Left lung (tissue), 10 donors: Measurements from ENCODE around the gene MOV10L1. TPM values are rescaled to one million over a fixed set of nuclear protein-coding genes. Genes with fewer than 3 reads are reported as not detected.
"Not testable (repeated sequence)": the region's sequence is repeated elsewhere in the genome, so short reads cannot be mapped to it uniquely, and the experiment has no call there.

Experiments
- ATAC-seq: fragments of 200-7000 bp; cut with Tn5 transposase; one replicate; pipeline ENCODE4 v1.9.1; 2020; ENCODE audit warnings: moderate library complexity
- DNase-seq, 4 donors: peaks; one replicate each; pipeline ENCODE4 v3.0.0-alpha.2; 2013 to 2020
- H3K27ac ChIP-seq, 2 donors: fragments of 200-600 bp; sonication (generic) in 1 of 2; one replicate each; pipeline versions ENCODE4 v1.5.0 to v1.8.0; 2020 to 2021
- H3K27me3 ChIP-seq, 2 donors: fragments of 200-600 bp; sonication (generic) in 1 of 2; one replicate each; pipeline versions ENCODE4 v1.5.0 to v1.8.0; 2020 to 2021
- H3K36me3 ChIP-seq, 2 donors: fragments of 200-600 bp; sonication (generic) in 1 of 2; one replicate each; pipeline versions ENCODE4 v1.5.0 to v1.8.0; 2020 to 2021
- H3K4me1 ChIP-seq, 2 donors: fragments of 200-600 bp; one replicate each; pipeline ENCODE4 v1.8.0; 2021
- H3K4me3 ChIP-seq, 2 donors: fragments of 200-600 bp; sonication (generic) in 1 of 2; one replicate each; pipeline versions ENCODE4 v1.5.0 to v1.8.0; 2020 to 2021; ENCODE audit warnings: mild to moderate bottlenecking in 1 of 2
- H3K9me3 ChIP-seq, 2 donors: fragments of 200-600 bp; sonication (generic) in 1 of 2; one replicate each; pipeline versions ENCODE4 v1.5.0 to v1.8.0; 2020 to 2021
- CTCF ChIP-seq, 2 donors: fragments of 200-600 bp; sonication (generic) in 1 of 2; IDR thresholded peaks; one replicate each; pipeline versions ENCODE4 v1.5.0 to v1.8.0; 2021; ENCODE audit warnings: antibody characterized with exemption in 2 of 2
- intact Hi-C, 2 donors: fragments of 100-400 bp; cut with DNase I; formaldehyde crosslinking; loops; one replicate each; pipeline versions ENCODE4 v1.11.2 to v1.14.2; 2022
- polyA plus RNA-seq, 6 donors: library from polyadenylated mRNA; unstranded; fragments of 120-200 nt; gene quantifications; one replicate each; pipeline ENCODE4 v1.2.1, GENCODE V29; 2013; ENCODE audit not compliant: insufficient read length in 6 of 6
- total RNA-seq, 2 donors: library from RNA; stranded (reverse); fragmentation: NEBNext Ultra II Directional; extraction: Animal tissue kit (Norgen Biotek cat#: 25700); gene quantifications; one replicate each; pipeline ENCODE4 v1.2.1, GENCODE V29; 2021
- donor health status: DM: no; HTN: yes; CAD: no.
- donor health status: DM: no; HTN: no; CAD: no.

Gene MOV10L1
- total and polyA plus RNA-seq, 8 donors, result 0.37 to 4.7 (median 2.2) TPM

- no peaks in the 10 kb centered on the region for H3K4me1 ChIP-seq
- H3K9me3 ChIP-seq, result no peaks in the 10 kb centered on the region
- no peak overlapping the region for H3K27ac ChIP-seq
- H3K36me3 ChIP-seq, result no peaks in the 10 kb centered on the region
- peaks cover 0 to 36% of the 10 kb centered on the region in 2 donors for H3K27me3 ChIP-seq
- TF ChIP-seq CTCF (IDR thresholded peaks at IDR 0.05), result no peak
- no peak for ATAC-seq
- no peak overlapping the region for H3K4me3 ChIP-seq
- intact Hi-C loops, result no loop called here
- DNase-seq, result peak in 1 of 4 donors; percentile 53
These were observed 71.9 kb downstream of the MOV10L1 start for GRCh38 chr22:50161508-50162390.

GRCh38 chr22:50162391-50162956 lies 72.7 kb downstream of the MOV10L1 start:
- Histone ChIP-seq H3K27ac (no peak overlapping the region), H3K4me3 (no peak overlapping the region), H3K4me1 (no peaks in the 10 kb centered on the region), H3K9me3 (no peaks in the 10 kb centered on the region), H3K27me3 (peaks cover 0 to 35% of the 10 kb centered on the region in 2 donors), H3K36me3 (no peaks in the 10 kb centered on the region)
- no peak for ATAC-seq
- TF ChIP-seq CTCF (IDR thresholded peaks at IDR 0.05), result no peak
- DNase-seq, result no peak
- intact Hi-C loops, result no loop called here

- DNase-seq (no peak), ATAC-seq (no peak)
- TF ChIP-seq CTCF (IDR thresholded peaks at IDR 0.05), result no peak
- H3K27ac ChIP-seq, result no peak overlapping the region
- H3K36me3 ChIP-seq, result no peaks in the 10 kb centered on the region
- no peaks in the 10 kb centered on the region for H3K9me3 ChIP-seq
- peaks cover 0 to 7% of the 10 kb centered on the region in 2 donors for H3K4me1 ChIP-seq
- peaks cover 10 to 41% of the 10 kb centered on the region in 2 donors for H3K27me3 ChIP-seq
- H3K4me3 ChIP-seq, result no peak overlapping the region
- intact Hi-C loops, result no loop called here
These were observed 75.8 kb downstream of the MOV10L1 start for GRCh38 chr22:50165436-50166123.

GRCh38 chr22:50167689-50168489 lies 78.1 kb downstream of the MOV10L1 start:
- Histone ChIP-seq H3K9me3 (no peaks in the 10 kb centered on the region), H3K27me3 (peaks cover 18 to 51% of the 10 kb centered on the region in 2 donors), H3K4me3 (no peak overlapping the region), H3K4me1 (peaks cover 0 to 16% of the 10 kb centered on the region in 2 donors), H3K36me3 (no peaks in the 10 kb centered on the region), H3K27ac (no peak overlapping the region)
- no peak for TF ChIP-seq CTCF (IDR thresholded peaks at IDR 0.05)
- DNase-seq (peak in 1 of 4 donors; percentile 28), ATAC-seq (no peak)
- intact Hi-C loops, result no loop called here

DNA sequence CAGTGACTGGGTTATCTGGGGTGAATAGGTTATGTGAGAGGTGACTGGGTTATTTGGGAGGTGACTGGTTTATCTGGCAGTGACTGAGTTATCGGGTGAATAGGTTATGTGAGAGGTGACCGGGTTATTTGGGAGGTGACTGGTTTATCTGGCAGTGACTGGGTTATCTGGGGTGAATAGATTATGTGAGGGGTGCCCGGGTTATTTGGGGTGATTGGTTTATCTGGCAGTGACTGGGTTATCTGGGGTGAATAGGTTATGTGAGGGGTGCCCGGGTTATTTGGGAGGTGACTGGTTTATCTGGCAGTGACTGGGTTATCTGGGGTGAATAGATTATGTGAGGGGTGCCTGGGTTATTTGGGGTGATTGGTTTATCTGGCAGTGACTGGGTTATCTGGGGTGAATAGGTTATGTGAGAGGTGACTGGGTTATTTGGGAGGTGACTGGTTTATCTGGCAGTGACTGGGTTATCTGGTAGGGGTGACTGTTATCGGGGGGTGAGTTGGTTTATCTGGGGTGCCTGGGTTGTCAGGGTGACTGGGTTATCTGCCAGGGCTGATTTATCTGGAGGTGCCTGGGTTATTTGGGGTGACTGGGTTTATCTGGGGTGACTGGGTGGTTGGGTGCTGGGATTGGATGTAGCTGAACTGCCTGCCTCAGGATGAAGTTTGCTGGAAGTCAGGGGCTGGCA lies 78.8 kb downstream of the MOV10L1 start:
- intact Hi-C loops, ATAC-seq, H3K27ac ChIP-seq, H3K4me3 ChIP-seq, H3K36me3 ChIP-seq, H3K9me3 ChIP-seq, DNase-seq: not testable (repeated sequence)
- Histone ChIP-seq H3K27me3 (peaks cover 18 to 49% of the 10 kb centered on the region in 2 donors), H3K4me1 (peaks cover 0 to 21% of the 10 kb centered on the region in 2 donors)
